ENCODE data around the gene PTPRK. TPM values are rescaled to one million over a fixed set of nuclear protein-coding genes. Genes with fewer than 3 reads are reported as not detected.

Gene PTPRK
- total and polyA plus RNA-seq, 12 donors: 7.5 to 47.7 (median 35.7) TPM

DNA sequence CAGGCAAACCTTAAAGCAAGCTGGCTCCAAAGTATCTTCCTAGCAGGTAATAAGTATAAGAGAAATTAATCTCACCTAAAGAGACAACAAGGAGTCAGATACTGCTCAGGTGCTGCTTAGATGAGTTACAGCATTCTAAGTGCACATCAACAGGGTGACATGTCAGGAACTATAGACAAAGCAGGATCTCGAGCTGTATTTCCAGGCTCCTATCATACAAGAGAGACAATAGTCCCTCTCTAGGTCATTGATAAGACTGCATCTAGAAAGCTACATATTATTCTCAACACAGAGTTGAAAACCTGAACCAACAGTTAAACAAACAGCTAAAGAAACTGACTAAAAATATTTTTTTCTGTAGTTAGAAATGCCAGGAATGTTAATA lies 3.9 kb downstream of the PTPRK start:
- ATAC-seq (no peak), DNase-seq (no peak)
- Histone ChIP-seq H3K27me3 (peaks cover 0 to 39% (median 0%) of the 10 kb centered on the region in 7 donors), H3K4me3 (peak overlapping the region in 2 of 10 donors; percentile 9 to 12), H3K27ac (peak overlapping the region in 5 of 10 donors; percentile 7 to 49 (median 39)), H3K9me3 (no peaks in the 10 kb centered on the region), H3K36me3 (no peaks in the 10 kb centered on the region), H3K4me1 (peaks cover 0 to 78% (median 54%) of the 10 kb centered on the region in 9 donors)
- intact Hi-C loops (cut with DNase I): loop anchor here in 5 of 10 donors (5.0 to 10.0 kb wide), 5 partner anchors 99 to 452 kb away; no protein-coding TSS in a partner anchor
- 13 to 16% methylated on average over 1 of the region's 1 CpG for WGBS, 2 donors
- TF ChIP-seq, protein P1, sequence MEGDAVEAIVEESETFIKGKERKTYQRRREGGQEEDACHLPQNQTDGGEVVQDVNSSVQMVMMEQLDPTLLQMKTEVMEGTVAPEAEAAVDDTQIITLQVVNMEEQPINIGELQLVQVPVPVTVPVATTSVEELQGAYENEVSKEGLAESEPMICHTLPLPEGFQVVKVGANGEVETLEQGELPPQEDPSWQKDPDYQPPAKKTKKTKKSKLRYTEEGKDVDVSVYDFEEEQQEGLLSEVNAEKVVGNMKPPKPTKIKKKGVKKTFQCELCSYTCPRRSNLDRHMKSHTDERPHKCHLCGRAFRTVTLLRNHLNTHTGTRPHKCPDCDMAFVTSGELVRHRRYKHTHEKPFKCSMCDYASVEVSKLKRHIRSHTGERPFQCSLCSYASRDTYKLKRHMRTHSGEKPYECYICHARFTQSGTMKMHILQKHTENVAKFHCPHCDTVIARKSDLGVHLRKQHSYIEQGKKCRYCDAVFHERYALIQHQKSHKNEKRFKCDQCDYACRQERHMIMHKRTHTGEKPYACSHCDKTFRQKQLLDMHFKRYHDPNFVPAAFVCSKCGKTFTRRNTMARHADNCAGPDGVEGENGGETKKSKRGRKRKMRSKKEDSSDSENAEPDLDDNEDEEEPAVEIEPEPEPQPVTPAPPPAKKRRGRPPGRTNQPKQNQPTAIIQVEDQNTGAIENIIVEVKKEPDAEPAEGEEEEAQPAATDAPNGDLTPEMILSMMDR (IDR thresholded peaks at IDR 0.05): peak in 8 of 9 donors; percentile 16 to 54 (median 37)

DNA sequence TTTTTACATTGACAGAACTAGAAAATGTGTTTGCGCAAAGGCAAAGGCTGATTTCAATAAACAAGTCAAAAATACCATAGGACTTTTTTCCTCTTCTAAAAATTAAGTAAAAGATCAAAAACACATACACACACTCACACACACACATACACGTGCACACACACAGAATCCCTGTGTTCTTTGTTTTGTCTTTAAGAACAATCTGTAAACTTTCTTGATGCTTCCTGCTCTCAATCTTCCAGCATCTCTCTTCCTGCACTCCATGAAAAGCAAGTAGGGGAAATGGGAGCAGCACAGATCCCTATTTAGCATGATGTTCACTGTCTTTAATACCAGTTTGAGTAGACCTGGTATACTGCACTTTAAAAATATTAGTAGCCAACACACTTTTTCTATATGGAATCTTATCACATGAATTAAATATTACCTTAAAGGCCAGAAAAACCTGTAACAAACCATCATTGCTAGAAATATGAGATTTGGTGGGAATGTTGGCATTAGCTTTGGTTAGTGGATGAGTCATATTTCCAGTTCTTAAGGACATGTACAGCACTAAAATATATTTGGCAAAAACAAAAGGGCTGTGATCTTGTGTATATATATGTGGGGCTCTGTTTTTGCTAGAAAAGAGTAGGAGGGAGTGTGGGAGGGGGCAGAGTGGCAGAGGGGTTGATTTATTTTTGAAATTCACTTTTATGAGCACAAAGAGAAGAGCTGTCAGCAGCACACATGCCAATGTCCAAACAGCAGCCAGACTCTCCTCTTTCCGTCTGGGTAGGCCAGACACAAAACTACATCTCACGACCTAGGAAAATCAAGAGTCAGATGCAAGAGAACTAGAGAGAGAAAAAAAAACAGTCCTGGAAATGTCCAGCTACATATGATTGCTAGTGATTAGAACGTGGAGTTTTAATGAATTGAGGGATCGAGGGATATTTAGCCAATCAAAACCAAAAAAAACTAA lies 4.6 kb downstream of the PTPRK start:
- Histone ChIP-seq H3K4me3 (peak overlapping the region in 2 of 10 donors; percentile 9 to 12), H3K27me3 (peaks cover 0 to 32% (median 0%) of the 10 kb centered on the region in 7 donors), H3K9me3 (no peaks in the 10 kb centered on the region), H3K36me3 (no peaks in the 10 kb centered on the region), H3K27ac (peak overlapping the region in 6 of 10 donors; percentile 5 to 49 (median 26)), H3K4me1 (peaks cover 0 to 75% (median 54%) of the 10 kb centered on the region in 9 donors)
- WGBS, 2 donors: 55 to 64% methylated on average over 6 of the region's 6 CpGs
- intact Hi-C loops (cut with DNase I): loop anchor here in 5 of 10 donors (5.0 to 10.0 kb wide), 5 partner anchors 99 to 451 kb away; no protein-coding TSS in a partner anchor
- DNase-seq: no peak
- TF ChIP-seq, protein P1 (IDR thresholded peaks at IDR 0.05): no peak
- no peak for ATAC-seq

DNA sequence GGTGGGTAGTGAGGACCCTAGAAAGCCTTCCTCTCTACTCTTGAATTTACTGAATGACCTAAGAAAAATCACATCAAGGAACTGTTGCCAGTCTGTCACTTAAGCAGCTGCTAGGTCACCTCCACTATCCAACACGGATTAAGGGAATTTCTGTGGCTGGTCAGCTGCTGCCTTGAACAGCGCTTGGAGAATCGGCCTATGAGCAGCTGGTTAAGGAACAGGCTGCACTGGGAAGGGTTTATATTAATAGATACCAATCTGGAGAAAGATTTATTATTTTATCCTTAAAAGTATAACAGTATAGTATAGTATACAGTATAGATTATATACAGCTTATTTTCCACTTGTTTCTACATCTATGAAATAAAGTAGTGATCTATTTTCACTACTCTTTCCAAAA lies 6.5 kb downstream of the PTPRK start:
- Histone ChIP-seq H3K36me3 (no peaks in the 10 kb centered on the region), H3K27ac (peak overlapping the region in 1 of 10 donors; percentile 10), H3K4me3 (no peak overlapping the region), H3K4me1 (peaks cover 0 to 85% (median 63%) of the 10 kb centered on the region in 9 donors), H3K27me3 (peaks cover 0 to 13% (median 0%) of the 10 kb centered on the region in 7 donors), H3K9me3 (no peaks in the 10 kb centered on the region)
- DNase-seq: no peak
- intact Hi-C loops (cut with DNase I): loop anchor here in 3 of 10 donors (10.0 kb wide), 2 partner anchors 179 to 449 kb away; no protein-coding TSS in a partner anchor
- ATAC-seq: peak in 1 of 8 donors; percentile 49
- TF ChIP-seq, protein P1 (IDR thresholded peaks at IDR 0.05): no peak
- WGBS, 2 donors: 49 to 57% methylated on average over 3 of the region's 3 CpGs

DNA sequence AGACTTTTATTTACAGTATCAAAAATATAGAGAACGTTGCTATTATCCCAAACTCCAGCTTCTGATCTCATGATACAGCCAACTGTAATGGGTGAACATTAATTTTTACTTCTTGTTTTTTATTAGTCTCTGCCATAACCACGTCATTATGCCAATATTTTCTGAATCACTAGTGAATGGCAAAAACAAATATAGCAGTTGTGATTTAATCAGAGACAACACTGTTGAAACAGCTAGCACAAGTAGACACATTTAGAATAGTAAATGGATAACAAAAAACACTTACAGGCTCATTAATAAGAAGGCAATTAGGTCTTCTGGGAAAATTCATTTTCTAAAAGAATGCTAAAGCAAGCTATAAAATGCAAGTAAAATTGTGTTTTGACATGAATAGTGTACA lies 8.1 kb downstream of the PTPRK start:
- 78 to 81% methylated on average over 2 of the region's 2 CpGs for WGBS, 2 donors
- Histone ChIP-seq H3K4me3 (no peak overlapping the region), H3K36me3 (no peaks in the 10 kb centered on the region), H3K4me1 (peaks cover 0 to 80% (median 51%) of the 10 kb centered on the region in 9 donors), H3K9me3 (no peaks in the 10 kb centered on the region), H3K27ac (no peak overlapping the region), H3K27me3 (no peaks in the 10 kb centered on the region)
- intact Hi-C loops (cut with DNase I): loop anchor here in 3 of 10 donors (10.0 kb wide), 2 partner anchors 177 to 447 kb away; no protein-coding TSS in a partner anchor
- ATAC-seq (no peak), DNase-seq (no peak)
- TF ChIP-seq, protein P1 (IDR thresholded peaks at IDR 0.05): no peak
